Keratinocyte (primary cell): Measurements from ENCODE around the gene CDC42SE2. TPM values are rescaled to one million over a fixed set of nuclear protein-coding genes. Genes with fewer than 3 reads are reported as not detected.

Experiments
- DNase-seq: peaks from one replicate; pipeline ENCODE4 v3.0.0-alpha.2; 2011; ENCODE audit warnings: low read depth, missing footprints, low spot score
- FAIRE-seq: peaks from 2 replicates; lab custom pipeline; 2011; peaks lifted over from hg19 to GRCh38; lab: Jason Lieb, UNC
- H2AFZ ChIP-seq: 2 replicates; pipeline ENCODE4 v1.6.0; 2012; ENCODE audit warnings: low read length, control low read depth, inconsistent platforms; ENCODE audit not compliant: control insufficient read depth
- H3K27ac ChIP-seq: 2 replicates; pipeline ENCODE4 v1.5.1; 2011; ENCODE audit warnings: low read length; ENCODE audit not compliant: control insufficient read depth, insufficient read depth
- H3K27me3 ChIP-seq: 3 replicates; pipeline ENCODE4 v1.6.0; 2011; ENCODE audit warnings: low read length; ENCODE audit not compliant: control insufficient read depth, insufficient read depth; ENCODE audit errors: extremely low read depth
- H3K36me3 ChIP-seq, 2 experiments: 2 replicates in 1 of 2; 3 replicates in 1 of 2; pipeline ENCODE4 v1.5.1; 2011; ENCODE audit warnings: low read length in 2 of 2, mild to moderate bottlenecking in 1 of 2; ENCODE audit not compliant: control insufficient read depth in 2 of 2, insufficient read depth in 2 of 2; ENCODE audit errors: extremely low read depth in 1 of 2
- H3K4me1 ChIP-seq: 3 replicates; pipeline ENCODE4 v1.5.1; 2011; ENCODE audit warnings: low read length; ENCODE audit not compliant: control insufficient read depth, insufficient read depth; ENCODE audit errors: extremely low read depth
- H3K4me2 ChIP-seq: 3 replicates; pipeline ENCODE4 v1.6.0; 2011; ENCODE audit warnings: low read depth, low read length; ENCODE audit not compliant: control insufficient read depth, insufficient read depth; ENCODE audit errors: extremely low read depth
- H3K4me3 ChIP-seq, 3 experiments: fragments of 200-600 bp in 1 of 3; sonication (generic) in 1 of 3; 2 replicates in 2 of 3; 3 replicates in 1 of 3; pipeline ENCODE4 v1.5.1; 2011 to 2016; ENCODE audit warnings: low read length in 3 of 3, mild to moderate bottlenecking in 3 of 3, control low read depth in 2 of 3, inconsistent platforms in 1 of 3, low read depth in 1 of 3, mixed read lengths in 1 of 3, mixed run types in 1 of 3, moderate library complexity in 1 of 3; ENCODE audit not compliant: control insufficient read depth in 2 of 3, insufficient read depth in 2 of 3; ENCODE audit errors: extremely low read depth in 1 of 3
- H3K79me2 ChIP-seq: 2 replicates; pipeline ENCODE4 v1.6.0; 2012; ENCODE audit warnings: low read length; ENCODE audit not compliant: control insufficient read depth, insufficient read depth
- H3K9ac ChIP-seq: 3 replicates; pipeline ENCODE4 v1.6.0; 2011; ENCODE audit warnings: low read length; ENCODE audit not compliant: control insufficient read depth, insufficient read depth; ENCODE audit errors: extremely low read depth
- H3K9me1 ChIP-seq: 3 replicates; pipeline ENCODE4 v1.6.0; 2011; ENCODE audit warnings: low read length; ENCODE audit not compliant: control insufficient read depth, insufficient read depth; ENCODE audit errors: extremely low read depth
- H3K9me3 ChIP-seq: 2 replicates; pipeline ENCODE4 v1.5.1; 2012; ENCODE audit warnings: low read depth, low read length; ENCODE audit not compliant: control insufficient read depth
- H4K20me1 ChIP-seq: 3 replicates; pipeline ENCODE4 v1.6.0; 2011; ENCODE audit warnings: low read length; ENCODE audit not compliant: control insufficient read depth, insufficient read depth; ENCODE audit errors: extremely low read depth
- CTCF ChIP-seq, 3 experiments: IDR thresholded peaks in 1 of 3; conservative IDR thresholded peaks in 1 of 3; optimal IDR thresholded peaks in 1 of 3; 2 replicates in 2 of 3; 3 replicates in 1 of 3; pipeline versions ENCODE3 to v1.5.1; 2011; ENCODE audit warnings: low read length in 3 of 3, mild to moderate bottlenecking in 3 of 3, moderate library complexity in 2 of 3, control low read depth in 1 of 3, inconsistent platforms in 1 of 3; ENCODE audit not compliant: insufficient read depth in 2 of 3; ENCODE audit errors: extremely low read depth in 1 of 3
- EZH2 ChIP-seq: IDR thresholded peaks from one replicate; pipeline ENCODE4 v1.6.1; 2012; ENCODE audit warnings: inconsistent platforms, mild to moderate bottlenecking, low read length, moderate library complexity
- dilution Hi-C: fragments of 300-500 bp; cut with MboI; formaldehyde crosslinking; loops from one replicate; pipeline ENCODE4 v1.7.0; 2020; ENCODE audit warnings: low sequenced_read_pairs; ENCODE audit not compliant: extremely low pct_ligation_motif_present
- polyA plus RNA-seq, 5 experiments: library from polyadenylated mRNA; depleted of rRNA in 3 of 5; stranded (reverse) in 3 of 5; stranded (forward) in 1 of 5; unstranded in 1 of 5; fragments of >200 nt; gene quantifications; 1 replicate in 1 of 5; 2 replicates in 3 of 5; 3 replicates in 1 of 5; pipeline versions ENCODE4 v1.2.1 to v1.2.3, GENCODE V29; 2011 to 2012; ENCODE audit warnings: missing spikeins in 2 of 5, low read depth in 1 of 5, low replicate concordance in 1 of 5

CDC42SE2 gene
- polyA plus RNA-seq, 1 donor (not counting 4 experiments of a cell fraction or from before 2014, with no cell fraction given): 32.5 TPM

- Histone ChIP-seq H3K36me3 (peaks cover 0 to 7% of the 10 kb centered on the region in 2 experiments), H3K9me3 (no peaks in the 10 kb centered on the region), H3K4me3 (no peak overlapping the region), H3K9me1 (no peaks in the 10 kb centered on the region), H3K27ac (no peak overlapping the region), H3K79me2 (no peaks in the 10 kb centered on the region), H3K4me2 (no peak overlapping the region), H2AFZ (no peak overlapping the region), H3K9ac (no peak overlapping the region), H3K27me3 (no peaks in the 10 kb centered on the region), H3K4me1 (no peaks in the 10 kb centered on the region), H4K20me1 (no peaks in the 10 kb centered on the region)
- no peak for TF ChIP-seq EZH2
- no peak for TF ChIP-seq CTCF (optimal IDR thresholded peaks at IDR 0.05 in 1 of 3, IDR thresholded peaks at IDR 0.05 in 1 of 3, conservative IDR thresholded peaks at IDR 0.05 in 1 of 3; ENCODE audit: extremely low read depth in 1 of 3, insufficient read depth in 2 of 3, low read length in 3 of 3)
- DNase-seq: no peak
- dilution Hi-C loops: no loop called here
- FAIRE-seq: no peak
These were observed 143.3 kb downstream of the CDC42SE2 start for GRCh38 chr5:131406975-131407638.

GRCh38 chr5:131413605-131414559 is 150.0 kb downstream of the CDC42SE2 start:
- Histone ChIP-seq H3K27me3 (no peaks in the 10 kb centered on the region), H3K79me2 (no peaks in the 10 kb centered on the region), H2AFZ (no peak overlapping the region), H3K4me3 (no peak overlapping the region), H3K36me3 (no peaks in the 10 kb centered on the region), H3K9me3 (no peaks in the 10 kb centered on the region), H3K27ac (no peak overlapping the region), H4K20me1 (no peaks in the 10 kb centered on the region), H3K9ac (no peak overlapping the region), H3K9me1 (no peaks in the 10 kb centered on the region), H3K4me1 (no peaks in the 10 kb centered on the region), H3K4me2 (no peak overlapping the region)
- TF ChIP-seq EZH2 (no peak), CTCF (optimal IDR thresholded peaks at IDR 0.05 in 1 of 3, IDR thresholded peaks at IDR 0.05 in 1 of 3, conservative IDR thresholded peaks at IDR 0.05 in 1 of 3; ENCODE audit: extremely low read depth in 1 of 3, insufficient read depth in 2 of 3, low read length in 3 of 3) (no peak)
- DNase-seq: no peak
- FAIRE-seq: no peak
- dilution Hi-C loops: no loop called here
